GM12891 (cell line): ENCODE results near the gene SLC17A7.

ENCODE experiments used
- POLR2AphosphoS5 ChIP-seq: IDR thresholded peaks from 2 replicates; pipeline ENCODE4 v1.6.1; 2011; ENCODE audit warnings: low read depth, low read length, control low read depth
- POU2F2 ChIP-seq: IDR thresholded peaks from 2 replicates; pipeline ENCODE4 v1.6.1; 2011; ENCODE audit warnings: low read depth, mild to moderate bottlenecking, control low read depth, low read length, moderate library complexity
- SPI1 ChIP-seq: IDR thresholded peaks from 2 replicates; pipeline ENCODE4 v1.6.1; 2011; ENCODE audit warnings: low read depth, low read length, control low read depth

- TF ChIP-seq POLR2AphosphoS5 (no peak), POU2F2 (no peak), SPI1 (no peak)
Measured at GRCh38 chr19:49395581-49396407, 45.5 kb downstream of the SLC17A7 start.
